Measurements from ENCODE around the gene RING1.

RING1 gene

DNA sequence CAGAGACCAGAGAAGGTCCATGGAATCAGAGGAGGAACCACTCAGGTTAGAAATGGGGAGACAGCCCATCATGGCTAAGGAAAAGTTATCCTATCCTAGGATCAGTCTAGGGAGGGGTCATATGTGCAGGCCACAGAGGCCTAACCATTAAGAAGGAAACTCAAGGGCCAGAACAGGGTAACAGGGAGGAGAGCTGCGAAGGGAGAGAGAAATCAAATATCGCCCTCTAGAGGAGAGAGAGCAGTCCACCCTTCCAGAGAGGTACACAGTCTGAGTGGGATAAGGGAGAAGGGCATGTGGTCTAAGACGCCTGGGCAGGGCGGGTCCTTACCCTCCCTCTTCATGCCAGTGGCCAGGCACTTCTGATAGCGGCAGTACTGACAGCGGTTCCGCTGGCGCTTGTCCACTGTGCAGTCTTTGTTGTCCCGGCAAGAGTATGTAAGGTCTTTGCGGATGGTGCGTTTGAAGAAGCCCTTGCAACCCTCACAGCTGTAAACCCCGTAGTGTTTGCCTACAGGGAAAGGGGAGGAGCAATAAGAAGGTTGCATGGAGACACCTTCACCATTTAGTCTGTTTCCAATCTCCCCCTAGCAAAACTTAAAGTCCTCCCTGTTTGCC is 10.8 kb upstream of the RING1 start:
- H3K36me3 Mint-ChIP-seq, result peaks cover 77% of the 10 kb centered on the region
- H3K4me3 Mint-ChIP-seq, result peak overlapping the region; percentile 92
- peak; percentile 56 for ATAC-seq
- no peaks in the 10 kb centered on the region for H3K9me3 Mint-ChIP-seq
- H3K27ac Mint-ChIP-seq, result peak overlapping the region; percentile 98
- DNase-seq (ENCODE audit: low spot score in 2 of 2), result peak in 1 of 2 donors; percentile 66
- H3K4me1 Mint-ChIP-seq, result peaks cover 65% of the 10 kb centered on the region

DNA sequence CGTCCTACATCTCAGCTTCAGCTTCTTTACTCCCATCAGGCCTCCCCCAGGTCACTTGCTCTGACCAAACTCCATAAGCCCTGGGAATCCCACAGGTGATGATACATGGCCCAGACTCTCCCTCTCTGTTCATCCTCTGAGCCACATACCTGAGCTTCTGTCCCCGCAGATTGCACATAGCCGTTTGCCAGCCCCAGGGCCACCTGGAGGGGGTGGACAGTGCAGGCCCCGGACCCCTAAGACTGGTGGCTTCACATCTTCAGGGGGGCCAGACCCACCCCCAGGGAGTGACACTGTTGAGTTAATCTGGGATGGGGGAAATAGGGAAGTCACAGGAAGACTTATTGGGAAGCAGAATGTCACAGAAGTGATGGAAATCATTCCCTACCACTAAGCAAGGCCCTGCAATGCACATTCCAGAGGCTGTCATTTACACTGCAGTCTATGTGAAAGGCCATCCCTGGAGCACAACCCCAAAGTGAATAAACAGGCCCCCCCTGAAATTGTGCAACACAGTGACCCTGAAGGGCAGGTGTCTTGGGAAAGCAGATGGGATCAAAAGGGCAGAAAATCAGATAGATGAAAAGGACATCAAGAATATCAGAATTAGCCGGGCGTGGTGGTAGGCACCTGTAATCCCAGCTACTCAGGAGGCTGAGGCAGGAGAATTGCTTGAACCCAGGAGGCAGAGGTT is 10.0 kb upstream of the RING1 start:
- Mint-ChIP-seq H3K4me3 (peak overlapping the region; percentile 92), H3K9me3 (no peaks in the 10 kb centered on the region), H3K4me1 (peaks cover 68% of the 10 kb centered on the region), H3K36me3 (peaks cover 84% of the 10 kb centered on the region), H3K27ac (peak overlapping the region; percentile 98)
- DNase-seq (ENCODE audit: low spot score in 2 of 2) (no peak), ATAC-seq (no peak)

DNA sequence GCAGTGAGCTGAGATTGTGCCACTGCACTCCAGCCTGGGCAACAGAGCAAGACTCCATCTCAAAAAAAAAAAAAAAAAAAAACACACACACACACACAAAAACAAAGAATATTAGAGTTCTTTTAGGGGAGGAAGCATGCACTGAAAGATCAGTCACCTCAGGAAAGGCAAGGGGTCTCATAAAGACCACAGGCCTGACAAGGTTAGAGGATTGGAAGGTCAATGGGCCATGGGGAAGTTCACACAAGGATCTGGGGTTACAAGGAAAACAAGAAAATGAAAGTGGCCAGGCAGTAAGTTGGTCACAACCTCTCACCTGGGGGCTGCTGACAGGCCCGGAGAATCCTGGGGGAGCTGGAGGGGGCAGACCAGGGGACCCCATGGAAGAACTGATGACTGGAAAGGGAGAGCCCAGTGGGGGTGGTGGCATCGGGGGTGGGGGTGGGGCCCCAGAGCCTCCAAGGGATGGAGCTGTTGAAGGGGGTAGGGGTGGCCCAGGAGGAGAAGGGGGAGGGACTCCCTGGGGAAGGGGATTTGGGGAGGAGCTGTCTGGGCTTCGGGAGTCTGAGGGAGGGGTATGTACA is 9.4 kb upstream of the RING1 start:
- H3K4me1 Mint-ChIP-seq, result peaks cover 74% of the 10 kb centered on the region

DNA sequence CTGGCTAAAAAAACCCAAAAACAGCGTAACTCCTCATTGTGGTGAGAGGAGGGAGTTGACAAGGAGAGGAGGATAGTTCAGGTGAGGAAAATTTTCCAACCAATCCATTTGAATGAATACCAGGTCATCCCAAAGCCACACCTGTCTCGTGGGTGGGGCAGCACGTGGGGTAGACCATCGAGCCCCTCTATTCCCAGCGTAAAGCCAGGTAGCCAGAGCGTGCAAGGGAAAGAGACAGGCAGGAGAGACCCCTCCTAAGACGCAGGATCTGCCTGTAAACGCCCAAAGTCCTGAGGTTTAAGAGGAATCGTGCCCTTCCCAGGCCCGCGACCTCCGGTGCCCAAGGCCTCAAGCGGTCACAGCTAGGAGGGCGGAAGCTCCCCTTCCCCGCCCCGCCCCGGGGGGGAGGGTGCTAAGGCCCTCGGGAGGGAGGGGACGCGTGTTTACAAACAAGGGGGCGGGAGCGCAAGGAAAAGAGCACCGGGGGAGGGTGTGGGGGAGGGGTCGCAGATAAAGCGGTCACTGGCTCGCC is 8.5 kb upstream of the RING1 start:
- H3K4me3 Mint-ChIP-seq, result peak overlapping the region; percentile 92
- peak overlapping the region; percentile 98 for H3K27ac Mint-ChIP-seq
- ATAC-seq (peak; percentile 58), DNase-seq (ENCODE audit: low spot score in 2 of 2) (peak in 1 of 2 donors; percentile 66)
- H3K36me3 Mint-ChIP-seq, result peaks cover 84% of the 10 kb centered on the region
- no peaks in the 10 kb centered on the region for H3K9me3 Mint-ChIP-seq
- H3K4me1 Mint-ChIP-seq, result peaks cover 79% of the 10 kb centered on the region

More for the DNA sequence above, 9.4 kb upstream of the RING1 start:
- peaks cover 85% of the 10 kb centered on the region for H3K36me3 Mint-ChIP-seq
- H3K9me3 Mint-ChIP-seq, result no peaks in the 10 kb centered on the region
- ATAC-seq (no peak), DNase-seq (ENCODE audit: low spot score in 2 of 2) (no peak)
- H3K4me3 Mint-ChIP-seq, result peak overlapping the region; percentile 92
- H3K27ac Mint-ChIP-seq, result peak overlapping the region; percentile 98

DNA sequence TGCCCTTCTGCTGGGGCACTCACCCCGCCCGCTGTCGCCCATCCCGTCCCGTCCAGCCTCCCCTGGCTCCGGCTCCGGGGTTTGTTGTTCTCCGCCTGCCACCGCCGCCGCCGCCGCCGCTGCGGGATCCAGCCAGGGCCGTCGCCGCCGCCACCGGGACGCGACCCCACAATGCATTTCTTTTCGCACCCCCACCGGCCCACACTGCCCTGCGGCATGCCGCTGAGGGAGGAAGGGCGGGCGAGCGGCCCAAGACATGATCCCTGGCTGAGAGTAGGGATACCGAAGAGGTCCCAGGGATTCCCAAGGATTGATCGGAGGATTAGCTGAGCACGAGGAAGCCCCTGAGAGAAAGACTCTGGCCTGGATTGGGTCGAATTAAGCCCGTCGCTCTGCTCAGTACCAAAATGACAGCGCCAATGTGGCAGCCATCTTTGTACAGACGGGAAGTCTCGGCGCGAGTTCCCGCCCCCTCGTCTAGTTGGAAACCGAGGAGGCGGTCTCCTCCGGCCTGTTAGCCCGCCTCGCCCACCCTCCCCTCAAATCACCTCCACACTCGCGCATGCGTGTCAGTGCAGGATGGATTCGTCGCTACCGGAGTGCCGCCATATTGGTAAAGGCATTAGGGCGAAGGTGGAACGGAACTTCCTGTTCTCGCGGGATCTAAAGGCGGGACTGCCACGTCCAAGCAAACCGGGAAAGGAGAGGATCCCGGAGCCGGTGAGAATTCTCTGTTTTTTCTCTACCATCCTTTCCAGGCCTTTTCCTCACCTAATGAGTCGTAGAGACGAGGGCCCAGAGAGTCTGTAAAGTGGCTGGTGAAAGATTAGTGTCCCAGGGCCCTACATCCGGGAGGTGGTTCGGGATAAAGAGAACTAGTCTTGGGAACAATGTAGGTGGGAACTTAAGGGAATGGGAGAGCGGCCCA is 7.8 kb upstream of the RING1 start, which contains the start of the genes RXRB and SLC39A7:
Gene RXRB, minus strand, starts transcription at position 447 of the 928 bp plus-strand sequence. Its CDS starts 189 bp downstream, at position 258.
Gene SLC39A7, plus strand, starts transcription at position 649 of the 928 bp plus-strand sequence. CDS start 379 bp downstream, outside the sequence.
- Mint-ChIP-seq H3K36me3 (peaks cover 84% of the 10 kb centered on the region), H3K9me3 (no peaks in the 10 kb centered on the region), H3K4me3 (peak within 1 kb of the TSS; percentile 92), H3K27ac (peak within 1 kb of the TSS; percentile 98), H3K4me1 (peaks cover 84% of the 10 kb centered on the region)
- DNase-seq (ENCODE audit: low spot score in 2 of 2) (peak; percentile 91 to 97), ATAC-seq (peak; percentile 68)

DNA sequence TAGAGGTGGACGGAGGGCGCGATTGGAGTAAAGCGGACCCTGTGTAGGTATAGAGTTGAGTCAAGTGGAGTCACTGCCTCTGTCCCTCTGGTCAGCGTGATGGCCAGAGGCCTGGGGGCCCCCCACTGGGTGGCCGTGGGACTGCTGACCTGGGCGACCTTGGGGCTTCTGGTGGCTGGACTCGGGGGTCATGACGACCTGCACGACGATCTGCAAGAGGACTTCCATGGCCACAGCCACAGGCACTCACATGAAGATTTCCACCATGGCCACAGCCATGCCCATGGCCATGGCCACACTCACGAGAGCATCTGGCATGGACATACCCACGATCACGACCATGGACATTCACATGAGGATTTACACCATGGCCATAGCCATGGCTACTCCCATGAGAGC is 7.2 kb upstream of the RING1 start:
- no peak for ATAC-seq
- H3K36me3 Mint-ChIP-seq, result peaks cover 83% of the 10 kb centered on the region
- H3K4me1 Mint-ChIP-seq, result peaks cover 87% of the 10 kb centered on the region
- H3K27ac Mint-ChIP-seq, result peak overlapping the region; percentile 98
- no peak for DNase-seq (ENCODE audit: low spot score in 2 of 2)
- no peaks in the 10 kb centered on the region for H3K9me3 Mint-ChIP-seq
- peak overlapping the region; percentile 92 for H3K4me3 Mint-ChIP-seq

DNA sequence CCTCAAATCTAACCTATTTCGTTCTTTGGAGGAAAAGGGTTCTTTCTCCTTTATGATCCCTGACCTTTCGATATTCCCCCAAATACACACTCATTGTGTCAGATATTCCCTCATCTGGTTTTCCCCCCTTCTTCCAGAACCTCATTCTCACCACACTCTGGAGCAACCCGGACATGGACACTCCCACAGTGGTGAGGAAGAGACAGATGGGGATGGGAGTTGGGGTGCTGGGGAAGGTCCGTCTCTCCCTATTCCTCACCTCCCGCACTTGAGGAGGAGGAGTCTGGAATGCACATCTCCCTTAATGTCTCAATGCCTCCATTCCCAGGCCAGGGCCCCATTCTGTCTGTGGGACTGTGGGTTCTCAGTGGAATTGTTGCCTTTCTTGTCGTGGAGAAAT is 6.4 kb upstream of the RING1 start:
- Mint-ChIP-seq H3K4me1 (peaks cover 87% of the 10 kb centered on the region), H3K27ac (peak overlapping the region; percentile 98), H3K9me3 (no peaks in the 10 kb centered on the region), H3K4me3 (peak overlapping the region; percentile 92), H3K36me3 (peaks cover 75% of the 10 kb centered on the region)
- no peak for DNase-seq (ENCODE audit: low spot score in 2 of 2)
- ATAC-seq, result no peak

DNA sequence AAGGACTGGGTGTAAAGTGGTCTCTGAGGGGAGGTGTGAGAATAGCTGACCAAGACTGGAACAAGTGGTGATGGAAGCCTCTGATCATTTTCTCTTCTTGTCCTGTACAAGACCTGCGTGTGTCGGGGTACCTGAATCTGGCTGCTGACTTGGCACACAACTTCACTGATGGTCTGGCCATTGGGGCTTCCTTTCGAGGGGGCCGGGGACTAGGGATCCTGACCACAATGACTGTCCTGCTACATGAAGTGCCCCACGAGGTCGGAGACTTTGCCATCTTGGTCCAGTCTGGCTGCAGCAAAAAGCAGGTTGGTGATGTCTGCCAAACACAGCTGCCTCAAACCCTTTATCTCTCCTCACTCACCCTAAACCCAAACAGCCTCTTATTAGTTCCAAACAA is 5.5 kb upstream of the RING1 start:
- DNase-seq (ENCODE audit: low spot score in 2 of 2) (no peak), ATAC-seq (no peak)
- Mint-ChIP-seq H3K27ac (peak overlapping the region; percentile 98), H3K4me3 (peak overlapping the region; percentile 92), H3K36me3 (peaks cover 70% of the 10 kb centered on the region), H3K9me3 (no peaks in the 10 kb centered on the region), H3K4me1 (peaks cover 84% of the 10 kb centered on the region)

DNA sequence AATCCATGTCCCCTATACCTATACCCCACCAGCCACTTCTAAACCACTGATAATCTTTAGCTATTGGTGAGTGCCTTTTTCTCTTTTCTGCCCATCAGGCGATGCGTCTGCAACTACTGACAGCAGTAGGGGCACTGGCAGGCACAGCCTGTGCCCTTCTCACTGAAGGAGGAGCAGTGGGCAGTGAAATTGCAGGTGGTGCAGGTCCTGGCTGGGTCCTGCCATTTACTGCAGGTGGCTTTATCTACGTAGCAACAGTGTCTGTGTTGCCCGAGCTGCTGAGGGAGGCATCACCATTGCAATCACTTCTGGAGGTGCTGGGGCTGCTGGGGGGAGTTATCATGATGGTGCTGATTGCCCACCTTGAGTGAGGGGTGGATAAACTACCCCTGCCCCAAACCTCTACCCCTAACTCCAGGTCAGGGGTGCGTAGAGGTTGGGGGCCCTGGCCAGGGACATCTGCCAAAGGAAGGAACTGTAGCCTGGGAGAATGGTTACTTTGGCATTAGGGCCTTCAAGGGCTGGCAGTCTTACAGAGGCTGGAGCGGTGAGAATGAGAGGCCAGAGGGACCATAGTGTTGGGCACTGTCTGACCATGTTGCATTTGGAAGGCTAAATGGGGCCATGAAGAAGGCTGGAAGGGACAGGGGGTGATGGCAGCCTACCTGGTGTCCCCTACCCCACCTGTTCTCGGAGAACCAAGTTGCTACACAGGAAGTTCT is 4.7 kb upstream of the RING1 start:
- Mint-ChIP-seq H3K4me3 (peak overlapping the region; percentile 92), H3K36me3 (peaks cover 66% of the 10 kb centered on the region), H3K4me1 (peaks cover 79% of the 10 kb centered on the region), H3K9me3 (no peaks in the 10 kb centered on the region), H3K27ac (peak overlapping the region; percentile 98)
- no peak for ATAC-seq
- DNase-seq (ENCODE audit: low spot score in 2 of 2), result no peak

DNA sequence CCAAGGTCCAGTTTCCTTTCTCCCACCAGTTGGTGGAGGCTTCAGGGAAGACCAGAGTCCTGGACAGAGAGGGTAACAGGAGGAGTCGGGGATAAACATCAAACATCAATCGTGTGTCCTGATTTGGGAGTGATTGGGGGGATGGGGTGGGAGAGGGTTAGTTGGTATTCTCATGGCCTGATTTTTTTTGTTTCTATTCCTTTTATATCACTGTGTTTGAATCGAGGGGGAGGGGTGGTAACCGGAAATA is 4.2 kb upstream of the RING1 start:
- Mint-ChIP-seq H3K36me3 (peaks cover 68% of the 10 kb centered on the region), H3K9me3 (no peaks in the 10 kb centered on the region), H3K4me1 (peaks cover 79% of the 10 kb centered on the region), H3K4me3 (peak overlapping the region; percentile 92), H3K27ac (peak overlapping the region; percentile 98)
- DNase-seq (ENCODE audit: low spot score in 2 of 2) (no peak), ATAC-seq (no peak)

DNA sequence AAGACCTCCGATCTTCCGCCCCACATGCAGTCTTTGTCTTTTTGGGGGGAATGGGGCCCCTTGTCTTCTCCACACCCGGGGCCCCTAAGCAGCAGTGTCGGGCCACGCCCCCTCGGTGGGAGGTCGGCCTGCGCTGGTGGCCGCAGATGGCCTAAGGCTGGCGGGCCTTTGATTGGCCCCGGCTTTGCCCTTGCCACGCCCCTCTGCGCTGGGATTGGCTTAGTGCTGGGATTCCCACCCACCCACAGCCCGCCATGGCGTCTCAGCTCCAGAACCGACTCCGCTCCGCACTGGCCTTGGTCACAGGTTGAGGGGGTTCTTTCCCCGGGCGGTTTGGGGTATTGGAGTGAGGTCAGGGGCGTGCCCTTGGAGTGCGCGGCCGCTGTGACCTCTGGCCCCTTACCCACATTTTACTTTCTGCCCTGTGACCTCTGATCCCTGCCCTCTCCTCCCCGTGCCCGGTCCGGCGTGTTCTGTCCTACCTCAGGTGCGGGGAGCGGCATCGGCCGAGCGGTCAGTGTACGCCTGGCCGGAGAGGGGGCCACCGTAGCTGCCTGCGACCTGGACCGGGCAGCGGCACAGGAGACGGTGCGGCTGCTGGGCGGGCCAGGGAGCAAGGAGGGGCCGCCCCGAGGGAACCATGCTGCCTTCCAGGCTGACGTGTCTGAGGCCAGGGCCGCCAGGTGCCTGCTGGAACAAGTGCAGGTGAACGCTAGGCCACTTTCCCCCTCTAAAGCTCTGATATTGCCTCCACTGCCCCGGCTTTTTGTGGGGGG is 3.7 kb upstream of the RING1 start, which contains the start of gene HSD17B8:
Gene HSD17B8, plus strand, starts transcription at position 241 of the 776 bp plus-strand sequence. Its CDS starts 14 bp downstream, at position 255.
- peaks cover 73% of the 10 kb centered on the region for H3K36me3 Mint-ChIP-seq
- no peaks in the 10 kb centered on the region for H3K9me3 Mint-ChIP-seq
- ATAC-seq (peak; percentile 64), DNase-seq (ENCODE audit: low spot score in 2 of 2) (peak; percentile 84 to 94)
- H3K4me1 Mint-ChIP-seq, result peaks cover 79% of the 10 kb centered on the region
- peak within 1 kb of the TSS; percentile 98 for H3K27ac Mint-ChIP-seq
- peak within 1 kb of the TSS; percentile 92 for H3K4me3 Mint-ChIP-seq

DNA sequence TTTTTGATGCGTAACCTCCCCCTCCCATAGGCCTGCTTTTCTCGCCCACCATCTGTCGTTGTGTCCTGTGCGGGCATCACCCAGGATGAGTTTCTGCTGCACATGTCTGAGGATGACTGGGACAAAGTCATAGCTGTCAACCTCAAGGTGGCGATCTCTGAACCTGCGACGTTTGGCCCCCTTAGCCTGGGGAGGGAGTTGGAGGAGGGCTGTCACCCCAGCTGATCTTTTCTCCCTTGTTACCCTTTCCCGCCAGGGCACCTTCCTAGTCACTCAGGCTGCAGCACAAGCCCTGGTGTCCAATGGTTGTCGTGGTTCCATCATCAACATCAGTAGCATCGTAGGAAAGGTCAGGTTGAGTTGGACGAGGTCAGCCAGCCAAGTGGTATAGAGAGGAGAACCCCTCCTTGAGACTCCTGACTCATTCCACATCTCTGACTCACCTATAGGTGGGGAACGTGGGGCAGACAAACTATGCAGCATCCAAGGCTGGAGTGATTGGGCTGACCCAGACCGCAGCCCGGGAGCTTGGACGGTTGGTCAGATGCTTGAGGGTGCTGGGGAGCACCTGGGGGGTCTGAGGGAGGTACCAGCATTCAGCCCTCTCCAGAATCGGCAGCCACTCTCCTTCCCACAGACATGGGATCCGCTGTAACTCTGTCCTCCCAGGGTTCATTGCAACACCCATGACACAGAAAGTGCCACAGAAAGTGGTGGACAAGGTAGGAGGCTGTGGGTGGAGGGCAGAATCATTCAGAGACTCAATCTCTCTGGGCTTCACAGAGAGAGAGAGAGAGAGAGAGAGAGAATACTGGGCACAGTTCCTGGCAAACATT is 2.9 kb upstream of the RING1 start:
- DNase-seq (ENCODE audit: low spot score in 2 of 2) (peak; percentile 57 to 88), ATAC-seq (peak; percentile 78)
- peak overlapping the region; percentile 92 for H3K4me3 Mint-ChIP-seq
- peaks cover 84% of the 10 kb centered on the region for H3K4me1 Mint-ChIP-seq
- peaks cover 78% of the 10 kb centered on the region for H3K36me3 Mint-ChIP-seq
- peak overlapping the region; percentile 98 for H3K27ac Mint-ChIP-seq
- H3K9me3 Mint-ChIP-seq, result no peaks in the 10 kb centered on the region
